ENCODE results near the gene SOWAHA.

SOWAHA gene

GRCh38 chr5:132773601-132774355, 39.3 kb upstream of the SOWAHA start:
- no peak overlapping the region for H3K4me3 ChIP-seq (replicated peaks in 1 of 2; ENCODE audit: low read depth in 2 of 2, low read length in 2 of 2)
- no peak for DNase-seq (ENCODE audit: low read depth in 2 of 2)
- TF ChIP-seq CTCF (IDR thresholded peaks at IDR 0.05; ENCODE audit: low read depth, low read length), result no peak

GRCh38 chr5:132774406-132774805, 38.7 kb upstream of the SOWAHA start:
- DNase-seq (ENCODE audit: low read depth in 2 of 2), result no peak
- no peak overlapping the region for H3K4me3 ChIP-seq (replicated peaks in 1 of 2; ENCODE audit: low read depth in 2 of 2, low read length in 2 of 2)
- TF ChIP-seq CTCF (IDR thresholded peaks at IDR 0.05; ENCODE audit: low read depth, low read length), result no peak

GRCh38 chr5:132774896-132775295, 38.2 kb upstream of the SOWAHA start:
- no peak for DNase-seq (ENCODE audit: low read depth in 2 of 2)
- H3K4me3 ChIP-seq (replicated peaks in 1 of 2; ENCODE audit: low read depth in 2 of 2, low read length in 2 of 2), result no peak overlapping the region
- no peak for TF ChIP-seq CTCF (IDR thresholded peaks at IDR 0.05; ENCODE audit: low read depth, low read length)

GRCh38 chr5:132775476-132775961, 37.6 kb upstream of the SOWAHA start:
- no peak for TF ChIP-seq CTCF (IDR thresholded peaks at IDR 0.05; ENCODE audit: low read depth, low read length)
- peak in 1 of 2 donors; percentile 14 for DNase-seq (ENCODE audit: low read depth in 2 of 2)
- peak overlapping the region in 1 of 2 donors; percentile 8 for H3K4me3 ChIP-seq (replicated peaks in 1 of 2; ENCODE audit: low read depth in 2 of 2, low read length in 2 of 2)

- DNase-seq (ENCODE audit: low read depth in 2 of 2), result peak; percentile 37 to 43
- H3K4me3 ChIP-seq (replicated peaks in 1 of 2; ENCODE audit: low read depth in 2 of 2, low read length in 2 of 2), result peak overlapping the region; percentile 64 to 92
- no peak for TF ChIP-seq CTCF (IDR thresholded peaks at IDR 0.05; ENCODE audit: low read depth, low read length)
Observed at GRCh38 chr5:132776131-132776937, 36.8 kb upstream of the SOWAHA start.

GRCh38 chr5:132776938-132777208, 36.2 kb upstream of the SOWAHA start:
- H3K4me3 ChIP-seq (replicated peaks in 1 of 2; ENCODE audit: low read depth in 2 of 2, low read length in 2 of 2), result peak overlapping the region; percentile 64 to 92
- no peak for DNase-seq (ENCODE audit: low read depth in 2 of 2)
- TF ChIP-seq CTCF (IDR thresholded peaks at IDR 0.05; ENCODE audit: low read depth, low read length), result no peak
